Chondrocyte (in vitro differentiated cells): ENCODE data around the gene TNFRSF21. TPM values are rescaled to one million over a fixed set of nuclear protein-coding genes. Genes with fewer than 3 reads are reported as not detected.
"Not testable (repeated sequence)": the region's sequence is repeated elsewhere in the genome, so short reads cannot be mapped to it uniquely, and the experiment has no call there.

Experiments used
- DNase-seq: peaks from one replicate; pipeline ENCODE4 v3.0.0; 2021; ENCODE audit warnings: mixed read lengths, low spot score
- H3K27ac Mint-ChIP-seq: one replicate; pipeline ENCODE4 v1.8.0; 2021; ENCODE audit warnings: mild to moderate bottlenecking, moderate library complexity, mixed read lengths; ENCODE audit not compliant: unreplicated experiment
- H3K27me3 Mint-ChIP-seq: 2 replicates; pipeline ENCODE4 v1.8.0; 2021; ENCODE audit warnings: low read depth, mixed read lengths
- H3K36me3 Mint-ChIP-seq: 2 replicates; pipeline ENCODE4 v1.8.0; 2021; ENCODE audit warnings: low read depth, mixed read lengths
- H3K4me1 Mint-ChIP-seq: 2 replicates; pipeline ENCODE4 v1.8.0; 2021; ENCODE audit warnings: low read depth, mild to moderate bottlenecking, mixed read lengths
- H3K4me3 Mint-ChIP-seq: one replicate; pipeline ENCODE4 v1.8.0; 2021; ENCODE audit warnings: mild to moderate bottlenecking, moderate library complexity, mixed read lengths; ENCODE audit not compliant: unreplicated experiment
- H3K9me3 Mint-ChIP-seq: 2 replicates; pipeline ENCODE4 v1.8.0; 2021; ENCODE audit warnings: low read depth, mixed read lengths
- CTCF ChIP-seq: fragments of 200-600 bp; sonication (generic); IDR thresholded peaks from 2 replicates; pipeline ENCODE4 v1.5.0; 2021; ENCODE audit warnings: antibody characterized with exemption, mild to moderate bottlenecking, moderate library complexity
- total RNA-seq: library from RNA; stranded (reverse); gene quantifications from 3 replicates; pipeline ENCODE4 v1.2.1, GENCODE V29; 2021

TNFRSF21 gene
- total RNA-seq, 1 donor from 2014 or later: 23.1 TPM

DNA sequence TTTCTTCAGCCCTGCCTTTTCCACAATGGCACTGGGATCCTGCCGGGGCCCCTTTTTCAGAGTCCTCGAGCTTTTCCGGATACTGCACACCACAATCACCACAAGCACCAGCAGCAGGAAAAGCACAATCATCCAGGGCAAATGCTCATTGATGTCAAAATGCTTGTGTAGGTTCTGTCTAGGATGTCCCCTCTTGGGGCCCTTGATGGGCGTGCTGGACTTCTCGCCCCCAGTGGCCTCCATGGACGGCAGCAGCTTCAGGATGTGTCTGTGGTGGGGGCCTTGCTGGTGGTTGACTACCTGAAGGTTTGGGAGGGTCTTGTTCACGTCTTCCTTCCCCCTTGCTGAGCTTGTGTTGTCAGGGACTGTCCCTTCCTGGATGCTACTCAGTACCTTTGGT lies 25.7 kb downstream of the TNFRSF21 start:
- Mint-ChIP-seq H3K9me3 (no peaks in the 10 kb centered on the region), H3K27me3 (no peaks in the 10 kb centered on the region), H3K27ac (no peak overlapping the region), H3K36me3 (peaks cover 9% of the 10 kb centered on the region), H3K4me1 (peaks cover 11% of the 10 kb centered on the region), H3K4me3 (no peak overlapping the region)
- DNase-seq: no peak
- no peak for TF ChIP-seq CTCF

- no peak for TF ChIP-seq CTCF
- Mint-ChIP-seq H3K4me1 (peaks cover 11% of the 10 kb centered on the region), H3K4me3 (no peak overlapping the region), H3K9me3 (no peaks in the 10 kb centered on the region), H3K27ac (no peak overlapping the region), H3K27me3 (no peaks in the 10 kb centered on the region), H3K36me3 (no peaks in the 10 kb centered on the region)
- DNase-seq: no peak
These were observed 31.2 kb downstream of the TNFRSF21 start for GRCh38 chr6:47278545-47278944.

DNA sequence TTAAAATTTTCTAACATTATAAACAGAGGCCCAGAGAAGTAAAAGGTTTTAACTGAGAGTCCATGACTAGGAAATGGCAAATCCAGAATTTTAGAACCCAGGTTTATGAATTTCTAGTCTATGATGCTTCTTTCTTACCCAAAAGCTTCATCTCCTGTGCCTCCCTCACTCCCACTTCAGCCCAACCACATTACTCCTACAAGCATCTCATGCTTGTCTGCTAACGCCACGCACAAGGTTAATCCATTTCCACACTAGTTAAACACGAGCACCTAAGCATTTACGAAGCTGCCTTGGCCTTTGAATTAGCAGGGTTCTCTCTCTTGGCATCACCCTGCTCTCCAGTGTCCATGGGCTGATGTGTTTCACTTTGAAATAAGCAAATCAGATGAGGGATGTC lies 32.0 kb downstream of the TNFRSF21 start:
- Mint-ChIP-seq H3K36me3 (no peaks in the 10 kb centered on the region), H3K27me3 (no peaks in the 10 kb centered on the region), H3K4me3 (no peak overlapping the region), H3K4me1 (peaks cover 11% of the 10 kb centered on the region), H3K27ac (no peak overlapping the region), H3K9me3 (no peaks in the 10 kb centered on the region)
- DNase-seq: no peak
- TF ChIP-seq CTCF: no peak

- Mint-ChIP-seq H3K27me3 (no peaks in the 10 kb centered on the region), H3K9me3 (peaks cover 2% of the 10 kb centered on the region), H3K27ac (no peak overlapping the region), H3K36me3 (peaks cover 5% of the 10 kb centered on the region), H3K4me3 (no peak overlapping the region), H3K4me1 (peaks cover 11% of the 10 kb centered on the region)
- TF ChIP-seq CTCF: no peak
- DNase-seq: no peak
These were observed 33.3 kb downstream of the TNFRSF21 start for GRCh38 chr6:47276377-47276776.

GRCh38 chr6:47275640-47276039 lies 34.1 kb downstream of the TNFRSF21 start:
- H3K4me1 Mint-ChIP-seq: peaks cover 8% of the 10 kb centered on the region
- H3K9me3 Mint-ChIP-seq: peaks cover 2% of the 10 kb centered on the region
- peaks cover 7% of the 10 kb centered on the region for H3K36me3 Mint-ChIP-seq
- no peak overlapping the region for H3K4me3 Mint-ChIP-seq
- H3K27ac Mint-ChIP-seq: no peak overlapping the region
- no peaks in the 10 kb centered on the region for H3K27me3 Mint-ChIP-seq
- TF ChIP-seq CTCF: no peak
- no peak for DNase-seq

DNA sequence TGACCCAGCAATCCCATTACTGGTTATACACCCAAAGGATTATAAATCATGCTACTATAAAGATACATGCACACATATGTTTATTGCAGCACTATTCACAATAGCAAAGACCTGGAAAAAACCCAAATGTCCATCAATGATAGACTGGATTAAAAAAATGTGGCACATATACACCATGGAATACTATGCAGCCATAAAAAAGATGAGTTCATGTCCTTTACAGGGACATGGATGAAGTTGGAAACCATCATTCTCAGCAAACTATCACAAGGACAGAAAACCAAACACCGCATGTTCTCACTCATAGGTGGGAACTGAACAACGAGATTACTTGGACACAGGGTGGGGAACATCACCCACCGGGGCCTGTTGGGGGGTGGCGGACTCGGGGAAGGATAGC lies 34.6 kb downstream of the TNFRSF21 start:
- H3K9me3 Mint-ChIP-seq, H3K36me3 Mint-ChIP-seq, DNase-seq, H3K4me1 Mint-ChIP-seq, H3K27me3 Mint-ChIP-seq, H3K4me3 Mint-ChIP-seq: not testable (repeated sequence)
- H3K27ac Mint-ChIP-seq: peak overlapping the region; percentile 27
